ENCODE results near the gene MICAL2.
A peak's percentile ranks its signal among the peaks of the same experiment; 100 is the strongest.

Gene MICAL2

DNA sequence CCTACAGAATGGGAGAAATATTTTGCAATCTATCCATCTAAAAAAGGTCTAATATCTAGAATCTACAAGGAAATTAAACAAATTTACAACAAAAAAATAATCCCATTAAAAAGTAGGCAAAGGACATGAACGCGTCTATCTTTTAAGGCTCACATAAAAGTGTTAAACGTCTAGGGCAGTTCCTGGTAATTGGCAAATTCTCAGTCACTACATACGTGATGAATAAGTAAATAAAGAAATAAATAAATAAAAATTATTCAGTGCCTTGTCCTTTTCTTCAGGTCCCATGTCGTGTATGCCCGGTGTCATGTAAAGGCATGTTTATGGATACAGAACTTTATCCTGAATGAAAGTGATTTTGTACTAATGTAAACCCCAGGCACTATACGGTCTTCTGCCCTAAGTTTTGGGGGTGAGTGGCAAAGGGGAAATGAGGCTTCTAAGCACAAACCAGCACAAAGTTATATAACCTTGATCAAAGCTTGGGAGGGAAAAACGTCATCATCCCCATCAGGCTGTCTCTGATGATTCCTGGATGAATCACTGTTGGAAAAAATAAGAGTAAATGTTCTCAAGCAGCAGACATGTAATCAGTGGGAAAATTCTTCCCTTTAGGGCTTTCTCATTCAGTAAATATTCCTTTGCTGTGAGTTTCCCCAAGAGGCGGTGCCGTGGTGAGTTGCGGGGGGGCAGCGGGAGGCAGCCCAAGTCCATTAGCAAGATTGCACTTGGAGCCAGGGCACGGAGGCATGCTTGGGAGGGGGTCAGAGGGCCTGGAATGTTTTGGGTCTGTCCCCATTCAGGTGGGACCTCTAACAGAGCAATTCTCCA lies 30.4 kb upstream of the MICAL2 start:
- DNase-seq: no peak

DNA sequence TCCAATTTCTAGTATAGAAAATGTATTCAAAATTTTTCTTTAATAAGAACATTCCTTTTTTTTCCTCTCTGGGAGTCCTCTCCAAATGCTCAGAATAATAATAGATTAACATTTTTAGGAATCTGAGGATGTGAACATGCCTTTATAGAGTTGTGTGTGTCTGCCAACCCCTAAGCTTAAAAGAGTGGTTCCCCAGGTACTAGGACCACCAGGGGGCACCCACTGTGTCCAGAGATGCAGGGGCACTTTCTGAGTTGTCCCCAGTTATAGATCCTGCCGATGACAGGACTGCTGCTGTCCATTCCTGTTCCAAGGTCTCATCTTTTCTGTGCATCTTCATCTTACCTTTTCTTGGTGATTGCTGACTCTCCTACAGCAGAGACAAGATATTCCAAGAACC lies 27.0 kb upstream of the MICAL2 start:
- peak in 1 of 2 donors; percentile 17 for DNase-seq

DNA sequence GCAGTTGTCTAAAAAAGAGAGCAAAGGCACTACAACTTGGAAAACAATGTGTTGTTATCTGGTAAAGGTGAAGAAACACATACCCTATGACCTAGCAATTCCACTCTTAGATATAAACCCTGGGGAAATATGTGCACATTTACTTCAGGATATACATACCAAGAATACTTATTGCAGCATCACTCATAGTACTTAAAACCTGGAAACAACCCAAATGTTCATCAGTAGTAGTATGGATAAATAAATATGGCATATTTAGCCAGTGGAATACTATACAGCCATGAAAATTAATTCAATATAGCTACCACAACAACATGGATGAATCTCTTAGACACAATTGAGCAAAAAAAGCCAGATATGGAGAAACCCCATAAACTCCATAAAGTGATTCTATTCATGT lies 26.1 kb upstream of the MICAL2 start:
- no peak for DNase-seq

DNA sequence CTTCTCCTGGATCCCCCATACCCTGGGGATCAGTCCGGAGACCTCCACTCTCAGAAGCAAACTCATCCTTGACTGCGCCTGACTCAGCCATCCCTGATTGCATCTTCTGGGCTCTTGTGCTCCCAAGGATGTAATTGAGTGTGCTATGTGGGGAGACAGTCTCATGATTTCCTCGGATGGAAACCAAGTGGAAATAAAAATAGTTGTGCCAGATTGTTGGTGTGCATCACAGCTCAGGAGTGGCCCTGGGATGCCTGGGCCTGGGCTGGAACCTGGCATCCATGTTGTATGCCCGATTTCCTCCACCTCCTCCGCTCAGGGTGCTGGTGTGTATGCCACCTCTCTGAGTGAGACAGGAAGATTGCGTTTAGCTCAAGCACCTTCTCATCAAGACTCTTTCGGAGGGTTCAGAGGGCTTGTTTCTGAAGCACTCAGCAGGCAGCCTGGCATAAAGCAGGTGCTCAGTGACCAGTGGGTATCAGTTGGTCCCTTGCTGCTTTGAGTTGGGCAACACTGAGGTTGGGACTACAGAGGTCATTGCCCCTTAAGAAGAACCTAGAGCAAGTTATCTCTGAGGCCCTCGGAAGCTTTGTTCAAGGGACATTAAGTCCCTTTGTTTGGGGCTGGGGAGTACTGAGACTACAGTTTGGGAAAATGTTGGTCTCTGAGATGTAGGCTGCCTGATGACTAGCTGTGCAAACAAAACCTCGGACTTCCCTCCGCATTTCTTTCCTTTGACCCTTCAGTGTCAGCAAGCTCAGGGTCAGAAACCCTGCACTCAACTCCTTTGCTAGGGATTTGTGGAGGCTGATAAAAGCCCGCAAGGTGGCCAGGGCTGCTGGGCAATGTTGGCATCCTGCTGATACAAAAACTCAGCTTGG lies 24.8 kb upstream of the MICAL2 start:
- no peak for DNase-seq

DNA sequence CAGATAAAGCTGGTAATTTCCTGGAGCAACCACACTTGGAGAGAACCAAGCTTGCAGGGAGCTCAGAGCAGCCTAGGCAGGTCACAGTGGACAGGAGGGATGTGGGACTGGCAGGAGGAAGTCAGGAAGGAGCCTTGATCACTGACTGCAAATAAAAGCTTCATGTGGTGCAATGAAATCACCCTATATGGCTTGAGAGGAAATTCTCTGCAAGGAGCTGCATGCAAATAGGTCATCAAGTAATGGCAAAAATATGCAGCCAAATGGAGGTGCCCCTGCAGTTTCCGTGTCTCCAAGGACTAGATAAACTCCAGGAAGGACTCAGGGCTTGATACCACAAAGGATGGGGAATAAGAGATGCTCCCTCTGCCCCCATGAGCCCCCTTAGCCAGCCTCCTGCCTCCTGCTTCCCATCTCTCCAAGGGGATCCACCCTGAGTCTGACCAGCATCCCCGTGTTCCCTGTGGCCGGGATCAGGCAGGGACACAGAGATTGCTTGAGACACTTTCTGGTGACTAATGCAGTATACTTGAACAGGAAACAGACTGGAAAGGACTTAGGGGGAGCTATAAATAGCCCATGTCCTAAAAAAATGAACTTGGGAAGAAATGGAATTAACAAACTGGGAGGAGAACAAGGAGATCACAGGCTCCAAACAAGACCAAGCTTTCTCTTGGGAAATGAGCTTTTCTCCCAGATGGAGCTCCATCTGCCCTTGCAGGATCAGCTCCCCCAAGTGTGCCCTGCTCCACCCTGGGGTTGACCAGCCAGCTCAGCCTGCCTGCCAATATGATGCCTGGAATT lies 23.9 kb upstream of the MICAL2 start:
- DNase-seq: peak in 1 of 2 donors; percentile 15

DNA sequence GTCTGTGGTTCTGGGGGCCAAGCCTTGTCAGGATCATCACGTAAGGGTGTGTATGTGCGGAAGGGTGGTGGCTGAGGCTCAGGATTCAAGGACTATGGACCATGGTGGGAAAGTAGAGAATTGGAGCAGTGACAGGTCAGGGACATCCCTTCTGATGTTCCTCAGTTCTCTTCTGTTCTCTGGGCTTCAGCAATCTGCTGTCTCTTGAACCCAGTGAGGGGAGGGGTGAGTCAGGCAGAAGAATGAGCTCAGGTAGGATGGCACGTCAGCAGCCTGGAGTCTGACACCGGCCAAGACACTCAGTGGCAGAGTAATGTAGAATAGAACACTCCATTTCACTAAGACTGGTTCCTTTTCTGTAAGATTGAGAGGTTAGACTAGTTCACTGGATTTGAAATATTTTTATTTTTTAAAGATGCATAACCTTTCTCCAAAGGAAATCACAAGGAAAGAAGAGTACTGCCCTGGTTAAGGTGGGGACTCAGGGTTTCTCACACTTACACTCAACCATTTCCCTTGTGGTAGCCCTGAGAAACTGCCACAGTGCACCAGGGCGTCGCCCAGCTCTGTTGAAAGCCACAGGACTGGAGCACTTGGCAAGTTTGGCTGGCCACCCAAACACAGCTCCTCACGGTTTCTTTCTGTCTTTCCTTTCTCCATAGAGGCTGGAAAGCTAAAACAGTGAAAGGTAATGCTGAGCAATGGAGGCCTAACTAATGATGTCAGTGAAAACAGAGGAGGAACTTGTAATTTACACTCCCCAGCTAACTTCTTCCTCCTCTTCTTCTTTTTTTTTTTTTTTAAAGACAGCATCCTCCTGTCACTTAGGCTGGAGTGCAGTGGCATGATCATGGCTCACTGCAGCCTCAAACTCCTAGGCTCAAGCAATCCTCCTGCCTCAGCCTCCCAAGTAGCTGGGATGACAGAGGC lies 23.1 kb upstream of the MICAL2 start:
- peak; percentile 46 to 56 for DNase-seq

DNA sequence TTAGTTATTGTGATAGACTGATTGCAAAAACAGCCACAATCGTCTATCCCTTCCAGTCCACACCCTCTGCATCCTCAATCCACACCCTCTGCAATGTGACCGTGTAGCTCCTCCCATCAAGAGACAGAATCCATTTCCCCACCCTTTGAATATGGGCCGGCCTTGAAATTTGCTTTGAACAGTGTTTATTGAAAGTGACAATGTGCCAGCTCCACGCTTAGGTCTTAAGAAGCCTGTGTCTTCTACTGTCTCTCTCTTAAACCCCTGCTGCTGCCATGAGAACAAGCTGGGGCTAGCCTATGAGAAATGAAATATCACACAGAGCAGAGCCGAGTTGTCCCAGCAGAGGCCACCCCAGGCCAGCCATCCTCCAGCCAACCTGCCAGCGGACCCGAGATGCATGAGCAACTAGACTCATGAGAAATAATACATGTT lies 22.3 kb upstream of the MICAL2 start:
- peak in 1 of 2 donors; percentile 21 for DNase-seq

DNA sequence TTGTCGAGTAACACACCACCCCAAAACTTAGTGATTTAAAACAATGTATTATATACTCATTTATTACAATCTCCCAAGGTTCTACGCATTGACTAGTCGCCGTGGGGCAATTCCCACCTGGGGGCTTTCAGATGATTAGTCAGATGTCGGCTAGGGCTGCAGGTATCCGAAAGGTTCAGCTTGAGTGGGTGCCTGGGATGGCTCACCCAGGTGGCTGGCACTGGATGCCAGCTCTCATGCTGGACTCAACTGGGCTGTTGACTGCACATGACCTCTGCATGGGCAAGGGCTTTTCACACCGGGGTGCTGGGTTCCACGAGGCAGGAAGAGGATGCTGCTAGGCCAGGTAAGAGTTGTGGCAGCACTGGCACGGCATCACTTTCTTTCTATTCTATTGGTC lies 21.9 kb upstream of the MICAL2 start:
- no peak for DNase-seq

DNA sequence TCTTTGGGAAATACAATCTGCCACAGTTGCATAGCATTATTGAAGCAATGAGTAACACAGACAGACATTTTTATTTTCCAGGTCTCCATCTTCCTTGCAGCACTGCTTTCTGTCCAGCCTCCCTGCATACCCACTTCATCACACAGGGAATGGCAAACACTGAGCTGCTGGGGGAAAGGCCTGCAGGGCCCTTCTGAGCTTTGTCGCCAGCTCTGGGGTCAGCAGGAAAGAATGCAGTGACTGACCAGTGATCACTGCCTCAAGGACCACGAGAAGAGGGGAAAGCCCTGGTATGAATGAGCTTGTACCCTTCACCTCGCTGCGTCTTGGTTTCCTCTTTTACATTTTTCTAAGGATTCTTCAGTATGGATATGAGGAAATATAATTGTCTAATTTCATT lies 21.3 kb upstream of the MICAL2 start:
- no peak for DNase-seq

DNA sequence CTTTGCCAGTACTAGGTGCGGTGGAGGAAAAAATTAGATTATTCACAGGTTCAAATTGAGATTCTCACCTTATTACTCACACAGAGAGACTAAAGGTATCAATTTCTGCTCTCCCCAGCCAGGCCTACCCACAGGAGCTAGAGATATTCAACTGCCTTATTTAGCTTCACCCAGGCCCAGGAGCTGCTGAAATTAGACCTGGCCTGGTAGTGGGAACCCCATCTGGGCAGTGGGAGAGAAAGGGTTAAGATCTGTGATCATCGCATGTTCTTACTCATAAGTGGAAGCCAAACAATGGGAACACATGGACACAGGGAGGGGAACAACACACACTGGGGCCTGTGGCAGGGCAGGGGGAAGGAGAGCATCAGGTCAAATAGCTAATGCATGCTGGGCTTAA lies 20.9 kb upstream of the MICAL2 start:
- no peak for DNase-seq

DNA sequence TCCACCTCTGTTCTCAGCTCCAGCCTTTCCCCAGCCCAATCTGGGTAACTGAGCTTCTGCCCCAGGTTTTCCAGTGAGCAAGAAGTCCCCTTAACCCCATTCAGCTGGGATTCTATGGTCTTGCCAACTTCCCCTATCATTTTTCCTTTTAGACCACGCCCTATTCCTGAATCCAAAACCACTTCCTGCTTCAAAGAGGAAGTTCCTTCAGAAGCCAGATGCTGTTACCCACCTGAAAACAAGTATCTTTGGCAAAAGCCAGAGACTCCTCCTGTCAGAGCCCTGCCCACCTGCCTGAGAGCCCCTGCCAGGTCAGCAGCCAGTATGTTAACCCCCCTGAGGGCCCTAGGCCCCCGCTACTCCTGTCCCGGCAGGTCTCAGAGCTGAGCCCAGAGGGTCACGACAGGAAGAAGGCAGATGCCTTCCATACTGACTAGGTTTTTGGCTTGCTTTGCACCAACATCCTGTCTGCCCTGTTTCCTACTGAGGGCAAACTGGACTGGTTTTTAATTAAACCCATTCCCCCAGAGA lies 20.3 kb upstream of the MICAL2 start:
- DNase-seq: no peak

DNA sequence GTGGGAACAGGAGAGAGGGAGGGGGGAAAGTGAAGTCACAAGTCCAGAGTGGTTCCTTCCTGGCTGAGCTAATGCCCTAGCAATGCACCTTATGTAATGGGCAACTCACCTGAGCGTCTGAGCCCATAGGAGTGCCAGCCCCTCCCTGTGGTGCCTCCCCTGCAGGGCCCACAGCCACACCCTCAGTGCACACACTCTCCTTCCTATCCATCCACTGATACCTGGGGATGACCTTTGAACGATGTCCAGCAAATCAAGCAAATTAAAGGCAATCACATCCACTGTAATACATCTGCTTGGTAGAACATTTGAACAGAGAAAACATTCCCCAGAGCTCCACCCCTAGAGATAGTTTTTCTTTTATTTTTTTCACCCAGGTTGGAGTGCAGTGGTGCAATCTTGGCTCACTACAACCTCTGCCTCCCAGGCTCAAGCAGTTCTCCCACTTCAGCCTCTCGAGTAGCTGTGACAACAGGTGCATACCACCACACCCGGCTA lies 19.6 kb upstream of the MICAL2 start:
- no peak for DNase-seq

DNA sequence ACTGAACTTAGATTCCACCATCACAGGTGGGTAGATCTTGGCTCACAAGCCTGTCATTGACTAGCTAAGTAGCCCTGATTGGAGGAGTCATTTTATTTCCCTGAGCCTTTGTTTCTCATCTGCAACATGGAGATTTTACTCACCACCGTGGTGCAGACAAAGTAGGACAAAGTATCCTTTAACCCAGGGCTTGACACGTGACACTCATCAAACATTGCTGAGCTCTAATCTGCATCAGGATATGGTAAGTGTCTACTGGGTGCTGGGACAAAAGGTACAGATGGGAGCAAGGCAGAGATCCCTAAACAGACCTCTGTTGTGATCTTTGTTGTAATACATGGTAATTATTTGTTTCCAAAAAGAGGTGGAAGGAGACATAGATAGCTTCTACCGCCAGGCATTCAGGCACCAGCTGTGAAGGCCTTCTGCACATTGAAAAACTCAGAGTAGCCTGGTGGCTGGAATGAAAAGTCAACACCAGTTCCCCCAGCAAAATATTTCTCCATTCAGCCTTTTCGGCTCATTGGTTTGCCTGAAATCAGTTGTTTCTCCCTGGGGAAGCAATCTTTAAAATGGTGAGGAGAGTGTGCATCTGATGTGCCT lies 18.3 kb upstream of the MICAL2 start:
- DNase-seq: no peak

DNA sequence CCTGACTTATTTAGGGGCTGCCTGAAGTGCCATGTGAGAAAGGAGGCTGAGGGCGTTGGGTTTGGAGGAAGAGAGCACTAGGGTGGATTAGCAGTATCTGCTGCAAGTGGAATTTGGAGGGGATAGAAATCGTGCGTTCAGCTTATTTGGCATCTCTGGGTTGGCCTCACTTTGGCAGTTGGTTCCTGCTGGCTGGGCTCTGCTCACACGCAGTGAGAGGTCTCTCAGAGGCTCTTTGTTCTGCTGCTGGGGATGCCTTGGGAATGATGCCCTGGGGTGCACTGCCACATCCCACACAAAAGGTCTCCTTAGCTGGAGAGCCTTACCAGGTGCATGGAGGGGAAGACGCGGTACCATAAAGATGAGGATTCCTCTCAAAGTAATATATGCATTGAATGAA lies 17.7 kb upstream of the MICAL2 start:
- no peak for DNase-seq

DNA sequence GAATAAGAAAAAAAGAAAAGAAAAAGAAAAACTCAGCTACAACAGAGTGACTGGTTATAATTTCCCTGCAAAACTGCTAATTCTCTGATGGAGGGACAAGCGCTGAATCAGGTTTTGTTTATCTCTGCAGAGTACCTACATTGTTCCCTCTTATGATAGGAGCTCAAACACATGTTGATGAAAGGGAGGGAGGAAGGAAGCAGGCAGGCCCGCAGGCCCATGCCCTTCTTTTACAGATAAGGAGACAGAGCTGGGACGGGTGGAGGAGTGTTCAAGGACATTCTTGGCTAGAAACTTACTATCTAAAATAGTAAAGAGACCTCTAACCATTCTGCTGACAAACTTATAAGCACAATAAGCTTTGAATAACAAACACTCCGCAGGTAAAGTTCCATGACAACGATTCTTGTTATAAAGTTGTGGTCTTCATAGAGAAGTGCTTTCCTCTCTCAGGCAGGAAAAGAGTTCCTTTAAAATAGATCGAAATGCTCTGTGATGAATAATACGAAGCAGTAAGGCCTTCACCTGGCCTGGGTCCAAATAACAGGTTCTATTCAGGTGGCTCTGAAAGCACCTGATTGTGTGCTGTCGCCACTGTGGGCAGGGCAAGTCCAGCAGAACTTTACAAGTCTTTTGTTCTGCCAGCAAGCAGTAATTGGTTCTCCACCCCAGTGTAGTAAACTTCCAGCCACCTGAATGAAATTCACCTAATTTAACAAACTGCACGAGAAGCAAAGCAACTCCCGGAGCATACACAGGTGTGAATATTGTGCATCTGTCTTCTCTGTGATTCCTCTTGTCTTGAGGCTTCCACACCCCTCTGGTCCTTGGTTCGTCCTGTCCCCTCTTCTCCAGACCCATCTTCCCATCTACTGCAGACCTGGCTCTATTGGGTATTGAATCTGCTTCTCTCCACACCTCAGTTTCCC lies 15.3 kb upstream of the MICAL2 start:
- DNase-seq: no peak

DNA sequence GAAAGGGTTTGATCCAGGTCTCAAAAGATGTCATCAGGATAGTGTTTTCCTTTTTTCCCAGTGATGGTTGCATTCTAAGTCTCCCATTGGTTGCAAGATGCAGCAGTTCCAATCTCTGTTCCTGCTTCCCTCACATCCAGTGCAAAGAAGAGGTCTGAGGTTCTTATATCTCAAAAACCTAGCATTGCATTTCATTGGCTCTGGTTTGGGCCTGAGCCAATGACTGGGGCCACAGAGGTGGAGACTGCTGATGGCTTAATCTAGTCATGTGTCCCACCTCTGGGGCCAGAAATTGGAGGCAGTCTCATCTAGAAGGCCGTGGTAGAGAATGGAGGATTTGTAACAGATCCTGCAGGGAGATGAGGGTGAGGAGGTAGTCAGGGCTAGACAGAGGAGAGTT lies 13.2 kb upstream of the MICAL2 start:
- no peak for DNase-seq

DNA sequence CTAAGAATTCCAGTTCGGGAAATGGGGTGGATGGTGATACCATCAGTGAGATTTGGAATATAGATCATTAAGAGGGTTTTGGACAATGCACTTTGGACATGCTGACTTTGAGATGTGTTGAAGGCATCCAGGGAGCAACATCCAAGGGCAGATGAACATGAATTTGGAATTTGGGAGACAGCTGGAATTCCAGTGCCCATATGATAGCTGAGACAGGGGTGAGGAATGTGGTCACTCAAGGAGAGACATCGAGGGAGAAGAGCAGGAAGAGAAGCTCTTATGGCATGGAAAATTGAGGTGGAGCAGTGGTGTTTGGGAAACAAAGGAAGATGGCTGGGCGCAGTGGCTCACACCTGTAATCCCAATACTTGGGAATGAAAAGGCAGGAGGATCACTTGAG lies 11.8 kb upstream of the MICAL2 start:
- DNase-seq: no peak

DNA sequence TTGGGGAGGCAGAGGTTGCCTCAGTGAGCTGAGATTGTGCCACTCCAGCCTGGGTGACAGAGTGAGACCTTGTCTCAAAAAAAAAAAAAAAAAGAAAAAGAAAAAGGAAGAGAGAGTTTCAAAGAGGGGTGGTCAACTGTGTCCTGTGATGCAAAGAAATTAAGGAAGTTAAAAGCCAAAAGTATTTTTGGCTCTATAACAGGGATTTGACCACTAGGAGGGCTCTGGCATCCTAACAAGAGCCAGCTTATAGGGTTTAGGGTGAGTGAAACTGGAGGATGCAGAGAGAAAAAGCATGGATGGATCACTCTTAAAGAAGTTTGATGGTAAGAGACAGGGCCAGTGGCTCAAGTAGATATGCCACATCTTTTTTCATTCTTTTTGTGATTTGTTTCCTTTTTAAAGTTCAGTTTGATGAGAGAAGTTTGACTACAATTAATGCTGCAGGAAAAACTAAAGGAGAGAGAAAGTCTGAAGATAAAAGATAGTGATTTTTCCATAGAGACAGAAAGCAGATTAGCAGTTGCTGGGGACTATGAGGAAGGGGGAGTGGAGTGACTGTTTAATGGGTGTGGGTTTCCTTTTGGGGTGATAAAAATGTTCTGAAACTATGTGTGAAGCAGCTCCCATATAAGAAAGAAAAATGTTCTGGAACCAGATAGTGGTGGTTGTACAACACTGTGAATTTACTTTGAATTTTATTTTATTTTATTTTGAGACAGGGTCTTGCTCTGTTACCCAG lies 11.1 kb upstream of the MICAL2 start:
- DNase-seq: no peak

DNA sequence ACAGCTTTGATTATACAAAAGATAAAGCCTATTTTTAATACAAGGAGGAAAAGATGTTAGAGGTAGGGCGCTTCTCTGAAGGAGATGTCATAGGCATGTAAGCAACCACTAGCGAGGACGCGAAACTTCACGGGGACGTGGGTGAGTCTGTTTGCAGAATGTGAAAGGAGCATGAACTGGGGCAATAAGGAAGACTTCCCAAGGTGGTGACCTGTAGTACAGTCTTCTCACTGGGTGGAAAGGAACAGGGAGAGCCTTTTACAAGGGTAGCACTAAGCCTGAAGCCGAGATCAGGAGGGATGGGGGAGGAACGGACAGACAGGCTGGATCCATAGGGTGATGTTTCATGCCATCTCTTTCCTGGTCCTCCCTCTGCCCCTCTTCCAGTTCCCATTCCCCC lies 10.0 kb upstream of the MICAL2 start:
- no peak for DNase-seq

Data from CD4-positive, alpha-beta T cell treated with Interleukin-1 beta for 1 hour (primary cell).